GM21390 (cell line): ENCODE results near the gene ZCCHC14.

Experiments used
- ATAC-seq: cut with Tn5 transposase; IDR thresholded peaks from one replicate; pipeline ENCODE4 v1.9.1; 2021; ENCODE audit not compliant: unreplicated experiment

ZCCHC14 gene

DNA sequence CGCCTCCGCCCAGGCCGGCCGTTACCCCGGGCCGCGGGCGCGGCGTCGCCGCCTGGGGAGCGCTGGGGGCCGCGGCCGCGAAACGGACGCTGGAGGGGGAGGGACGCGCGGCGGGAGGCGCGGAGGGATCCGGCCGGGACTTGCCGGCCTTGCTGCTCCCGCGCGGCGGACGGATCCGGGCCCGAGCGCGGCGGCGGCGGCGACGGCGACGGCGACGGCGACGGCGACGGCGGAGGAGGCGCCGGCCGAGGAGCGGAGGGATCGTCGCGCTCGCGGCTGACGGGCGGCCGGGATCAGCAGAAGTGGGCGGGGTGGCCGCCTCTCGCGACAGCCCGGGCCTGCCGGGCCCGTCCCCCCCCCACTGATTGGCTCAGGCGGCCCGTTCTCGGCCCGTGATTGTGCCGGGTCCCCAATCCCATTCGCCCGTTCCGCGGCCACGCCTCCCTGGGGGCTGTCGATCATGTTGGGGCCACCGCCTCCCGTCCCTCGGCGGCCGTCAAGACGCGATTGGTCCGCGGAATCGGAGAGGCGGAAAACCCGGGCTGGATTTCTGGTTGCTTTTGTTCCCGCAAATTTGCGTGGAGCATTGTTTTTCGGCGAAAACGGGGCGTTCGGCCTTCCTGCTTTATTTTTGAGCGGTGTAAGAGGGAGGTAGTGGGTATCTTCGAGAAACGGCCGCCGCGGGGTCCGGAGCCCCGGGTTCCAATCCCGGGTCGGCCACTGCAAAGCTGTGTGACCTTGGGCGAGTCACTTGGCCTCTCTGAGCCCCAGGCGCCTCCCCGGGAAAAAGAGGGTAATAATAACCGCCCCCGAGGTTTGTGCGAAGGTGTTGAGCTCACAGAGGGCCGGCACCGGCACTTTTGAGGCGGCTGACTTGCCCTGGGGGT lies at the start of gene ZCCHC14:
Gene ZCCHC14 (minus strand): TSS at position 304 of the 887 bp plus-strand sequence. CDS start 786 bp downstream, outside the sequence.
- ATAC-seq = peak; percentile 80

DNA sequence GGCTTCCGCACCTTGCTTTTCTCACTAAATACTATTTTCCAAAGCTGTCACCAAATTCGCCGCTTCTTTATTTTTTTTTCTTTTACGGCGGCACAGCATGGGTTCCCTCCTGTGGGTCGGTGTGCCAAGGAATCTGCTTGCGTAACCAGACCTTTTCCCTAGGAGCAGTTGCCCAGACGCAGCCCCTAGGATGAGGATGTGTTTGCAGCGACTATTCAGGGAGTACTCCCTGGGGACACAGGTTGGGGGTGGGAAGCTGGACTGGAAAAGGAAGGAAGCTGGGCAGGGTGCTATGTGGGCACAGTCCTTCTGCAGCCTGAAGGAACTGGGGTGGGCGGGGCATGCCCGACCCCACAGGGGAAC lies 49.0 kb upstream of the ZCCHC14 start:
- ATAC-seq = no peak

DNA sequence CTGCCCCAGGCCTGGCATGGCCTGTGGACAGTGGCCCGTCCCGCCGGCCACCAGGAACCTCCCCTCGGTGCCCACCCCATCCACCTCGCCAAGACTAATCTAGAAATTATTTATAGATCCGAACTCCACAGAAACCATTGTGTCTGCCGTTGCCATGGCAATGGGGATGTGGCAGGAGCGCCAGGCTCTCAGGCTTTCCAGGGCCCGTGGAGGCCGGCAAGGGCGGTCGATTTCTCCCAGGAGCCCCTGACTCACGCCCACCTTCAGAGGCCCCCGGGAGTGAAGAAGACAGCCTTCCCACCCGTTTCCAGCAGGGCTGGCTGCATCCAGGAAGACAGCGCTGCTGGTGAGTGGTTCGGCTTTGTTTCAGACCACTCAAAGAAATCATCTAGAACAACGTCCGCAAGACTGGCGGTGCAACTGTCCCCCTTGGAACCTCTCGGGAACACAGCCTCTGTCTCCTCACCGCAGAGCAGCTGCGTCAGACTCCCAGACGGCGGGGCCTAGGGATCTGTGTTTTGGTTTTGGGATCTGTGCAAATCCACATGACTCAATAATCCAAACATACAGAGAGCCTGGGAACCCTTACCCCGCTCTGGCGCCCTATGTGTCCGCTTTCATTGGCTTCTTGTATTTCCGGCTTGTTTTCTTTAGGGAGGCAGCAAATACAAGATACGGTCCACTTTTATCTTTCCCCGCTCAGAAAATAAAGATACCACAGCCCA lies 48.5 kb upstream of the ZCCHC14 start:
- no peak for ATAC-seq

DNA sequence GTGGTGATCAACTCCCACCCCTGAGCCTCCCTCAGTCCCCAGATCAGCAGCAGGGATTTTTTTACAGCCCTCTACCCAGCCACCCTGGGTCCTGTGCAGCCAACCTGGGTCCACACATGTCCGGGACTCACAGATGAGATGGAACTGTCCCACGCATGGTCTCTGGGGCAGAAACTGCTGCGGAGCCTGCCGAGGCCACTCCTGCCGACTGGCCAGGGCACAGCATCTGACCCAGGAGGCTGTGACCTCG lies 48.0 kb upstream of the ZCCHC14 start:
- ATAC-seq = no peak

DNA sequence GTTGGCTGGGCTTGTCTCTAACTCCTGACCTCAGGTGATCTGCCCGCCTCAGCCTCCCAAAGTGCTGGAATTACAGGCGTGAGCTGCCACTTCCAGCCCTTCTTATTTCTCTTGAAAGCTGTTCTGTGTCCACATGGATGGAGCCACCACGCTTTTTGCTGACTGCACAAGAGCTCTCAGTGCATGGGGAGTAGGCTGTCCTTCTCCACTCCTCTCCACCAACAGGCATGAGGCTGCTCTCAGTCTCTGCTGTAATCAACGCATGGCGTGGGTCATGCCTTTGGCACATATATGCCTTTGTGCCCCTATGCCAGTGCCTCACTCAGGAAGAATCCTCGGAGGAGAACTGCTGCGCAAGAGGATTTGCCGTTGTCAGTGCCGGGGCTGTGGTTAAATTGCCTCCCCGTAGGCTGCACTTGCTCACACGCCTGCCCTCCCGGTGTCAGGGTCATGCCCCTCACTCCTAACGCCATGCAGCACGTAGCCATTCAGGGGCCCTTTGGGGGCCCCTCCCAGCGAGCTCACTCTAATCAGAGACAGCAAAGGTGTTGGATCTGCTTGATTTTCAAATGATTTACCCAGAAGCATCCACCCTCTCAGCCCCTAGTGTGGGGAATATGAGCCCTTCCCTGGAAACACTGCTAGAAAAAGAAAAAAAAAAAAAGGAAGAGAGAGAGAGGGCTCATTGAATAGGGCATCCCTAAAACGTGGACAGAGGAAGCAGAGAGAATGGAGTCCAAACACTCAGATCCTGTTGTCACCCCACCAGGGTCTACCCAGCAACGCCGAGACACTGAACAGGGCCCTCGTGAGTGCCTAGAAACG lies 47.5 kb upstream of the ZCCHC14 start:
- ATAC-seq = no peak

DNA sequence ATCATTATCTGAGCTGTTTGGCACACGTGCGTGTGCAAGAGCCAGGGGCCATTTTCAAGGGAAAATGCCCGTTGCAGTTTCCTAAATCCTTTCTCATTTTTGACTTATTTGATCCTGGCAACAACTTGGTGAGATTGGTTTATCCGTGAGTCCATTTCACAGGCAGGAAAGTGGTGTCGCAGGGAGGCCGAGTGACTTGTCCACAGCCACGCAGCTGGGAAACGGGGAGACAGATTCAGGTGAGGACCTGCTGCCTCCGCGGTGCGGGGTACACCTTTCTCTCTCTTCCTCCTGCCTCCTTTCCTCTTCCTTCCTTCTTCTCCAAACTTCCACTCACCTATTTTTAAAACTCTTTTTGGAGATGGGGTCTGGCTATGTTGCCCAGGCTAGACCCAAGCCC lies 46.3 kb upstream of the ZCCHC14 start:
- ATAC-seq = no peak

DNA sequence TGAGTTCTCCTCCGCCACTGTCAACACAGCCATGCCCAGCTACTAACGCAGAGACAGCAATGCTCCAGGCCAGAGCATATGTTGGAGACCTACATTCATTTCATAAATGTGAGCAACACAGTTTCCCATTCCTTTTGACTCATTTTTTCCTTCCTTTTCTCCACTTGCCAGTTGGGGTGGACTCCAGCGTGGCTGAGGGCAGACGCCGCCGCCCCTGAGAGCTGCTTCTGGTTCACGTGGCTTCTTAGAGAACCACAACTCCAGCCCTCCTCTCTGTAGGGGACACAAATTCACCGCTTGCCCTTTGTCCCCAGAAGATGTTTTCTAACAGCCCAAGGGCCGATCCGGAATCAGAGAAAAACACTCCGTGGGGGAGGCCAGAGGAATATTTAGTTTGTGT lies 45.8 kb upstream of the ZCCHC14 start:
- ATAC-seq = no peak

DNA sequence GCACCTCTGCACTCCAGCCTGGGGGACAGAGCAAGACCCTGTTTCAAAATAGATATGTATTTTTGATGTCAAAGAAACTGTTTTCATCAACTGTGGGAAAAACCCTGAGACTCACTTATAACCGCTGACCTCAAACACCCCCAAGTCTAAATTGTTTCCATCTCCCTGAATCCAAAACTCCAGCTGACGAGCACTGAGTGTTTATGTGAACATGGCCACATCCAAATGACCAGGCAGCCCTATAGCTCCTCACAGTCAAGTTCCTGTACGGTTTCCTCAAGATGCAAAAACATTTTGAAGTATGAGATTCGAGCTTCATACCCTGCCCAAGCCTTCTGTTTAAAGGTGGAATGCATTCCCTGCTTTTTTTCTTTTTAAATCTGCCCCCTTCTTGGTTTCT lies 45.3 kb upstream of the ZCCHC14 start:
- no peak for ATAC-seq

DNA sequence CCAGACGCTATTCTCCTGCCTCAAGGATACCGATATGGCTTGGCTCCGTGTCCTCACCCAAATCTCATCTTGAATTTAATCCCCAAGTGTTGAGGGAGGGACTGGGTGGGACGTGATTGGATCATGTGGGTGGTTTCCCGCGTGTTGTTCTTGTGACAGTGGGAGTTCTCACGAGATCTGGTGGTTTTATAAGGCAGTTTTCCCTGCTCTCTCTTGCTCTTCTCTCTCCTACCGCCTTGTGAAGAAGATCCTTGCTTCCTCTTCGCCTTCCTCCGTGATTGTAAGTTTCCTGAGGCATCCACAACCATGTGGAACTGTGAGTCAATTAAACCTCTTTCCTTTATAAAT lies 43.9 kb upstream of the ZCCHC14 start:
- no peak for ATAC-seq

DNA sequence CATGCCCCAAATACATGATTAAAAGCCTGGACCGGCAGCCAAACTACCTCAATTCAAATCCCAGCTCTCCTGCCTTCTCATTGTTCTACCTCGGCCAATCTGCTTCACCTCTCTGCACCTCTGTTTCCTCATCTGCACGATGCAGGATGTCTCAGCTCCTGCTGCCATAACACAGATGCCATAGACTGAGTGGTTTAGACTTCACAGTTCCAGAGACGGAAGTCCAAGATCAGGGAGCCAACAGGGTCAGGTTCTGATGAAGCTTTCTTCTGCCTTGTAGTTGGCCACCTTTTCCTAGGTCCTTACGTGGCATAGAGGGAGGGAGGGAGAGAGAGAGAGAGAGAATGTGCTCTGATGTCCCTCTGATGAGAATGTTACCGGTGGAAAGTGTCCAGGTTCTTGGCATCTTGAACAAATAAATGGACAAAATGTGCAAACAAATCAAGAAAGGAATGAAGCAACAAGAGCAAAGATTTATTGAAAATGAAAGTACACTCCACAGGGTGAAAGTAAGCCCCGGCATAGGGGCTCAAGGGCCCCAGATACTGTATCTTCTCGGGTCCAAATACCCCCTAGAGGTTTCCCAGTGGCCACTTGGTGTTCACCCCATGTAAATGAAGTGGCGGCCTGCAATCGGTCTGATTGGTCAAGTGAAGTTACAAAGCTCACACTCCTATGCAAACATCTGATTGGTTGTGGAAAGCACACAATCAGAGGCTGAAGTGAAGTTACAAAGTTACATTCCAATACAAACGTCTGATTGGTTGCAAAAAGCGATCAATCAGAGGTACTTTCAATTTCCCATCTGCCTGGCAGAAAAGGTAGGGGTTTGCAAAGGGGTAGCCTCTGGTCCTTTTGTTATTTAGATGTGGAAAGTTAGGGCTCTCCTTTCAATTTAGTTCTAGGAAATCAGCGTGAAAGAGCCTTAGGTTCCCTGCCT lies 43.3 kb upstream of the ZCCHC14 start:
- no peak for ATAC-seq

DNA sequence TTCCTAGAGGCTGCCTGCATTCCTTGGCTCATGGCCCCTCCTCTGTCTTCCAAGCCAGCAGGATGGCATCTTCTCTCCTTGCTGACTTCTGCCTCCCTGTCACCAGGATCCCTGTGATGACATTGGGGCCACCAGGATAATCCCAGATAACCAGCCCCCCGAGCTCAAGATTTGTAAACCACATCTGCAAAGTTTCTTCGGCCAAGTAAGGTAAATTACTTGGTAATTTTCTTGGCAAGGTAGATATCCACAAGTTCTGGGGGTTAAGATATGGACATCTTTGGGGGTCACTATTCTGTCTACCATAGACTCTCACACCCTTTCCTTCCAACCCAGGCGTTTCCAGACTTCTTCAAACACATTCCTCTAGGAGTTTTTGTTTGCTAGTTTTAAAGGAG lies 42.6 kb upstream of the ZCCHC14 start:
- ATAC-seq = no peak

DNA sequence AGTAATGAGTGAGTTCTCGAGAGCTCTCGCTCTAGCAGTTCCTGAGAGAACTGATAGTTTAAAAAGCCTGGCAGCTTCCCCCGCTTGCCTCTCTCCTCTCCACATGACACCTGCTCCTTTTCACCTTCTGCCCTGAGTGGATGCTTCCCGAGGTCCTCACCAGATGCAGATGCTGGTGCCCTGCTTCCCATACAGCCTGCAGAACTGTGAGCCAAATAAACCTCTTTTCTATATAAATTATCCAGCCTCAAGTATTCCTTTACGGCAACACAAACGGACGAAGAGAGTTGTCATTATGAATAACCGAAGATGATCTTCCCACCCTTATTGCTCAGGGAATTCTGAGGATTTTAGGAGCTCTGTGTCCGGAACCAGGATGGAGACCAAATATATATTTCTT lies 41.9 kb upstream of the ZCCHC14 start:
- no peak for ATAC-seq

DNA sequence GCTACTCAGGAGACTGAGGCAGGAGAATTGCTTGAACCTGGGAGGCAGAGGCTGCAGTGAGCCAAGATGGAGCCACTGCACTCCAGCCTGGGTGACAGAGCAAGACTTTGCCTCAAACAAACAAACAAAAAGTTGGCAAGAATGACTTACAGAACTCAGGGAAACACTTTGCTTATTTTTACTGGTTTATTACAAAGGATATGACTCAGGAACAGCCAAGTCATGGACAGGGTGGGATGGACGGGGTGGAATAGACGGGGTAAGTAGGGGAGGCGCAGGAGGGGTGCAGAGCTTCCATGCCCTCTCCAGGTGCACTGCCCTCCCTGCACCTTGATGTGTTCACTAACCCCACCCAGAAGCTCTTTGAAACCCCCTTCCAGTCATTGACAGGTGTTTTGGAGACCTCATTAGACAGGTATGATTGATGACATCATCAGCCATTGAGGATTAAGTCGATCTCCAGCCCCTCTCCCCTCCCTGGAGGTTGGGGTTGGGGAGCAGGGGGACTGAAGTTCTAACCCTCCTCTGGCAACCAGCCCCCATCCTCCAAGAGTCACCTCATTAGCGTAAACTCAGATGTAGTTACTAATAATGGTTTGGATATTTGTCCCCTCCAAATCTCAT lies 41.3 kb upstream of the ZCCHC14 start:
- no peak for ATAC-seq

DNA sequence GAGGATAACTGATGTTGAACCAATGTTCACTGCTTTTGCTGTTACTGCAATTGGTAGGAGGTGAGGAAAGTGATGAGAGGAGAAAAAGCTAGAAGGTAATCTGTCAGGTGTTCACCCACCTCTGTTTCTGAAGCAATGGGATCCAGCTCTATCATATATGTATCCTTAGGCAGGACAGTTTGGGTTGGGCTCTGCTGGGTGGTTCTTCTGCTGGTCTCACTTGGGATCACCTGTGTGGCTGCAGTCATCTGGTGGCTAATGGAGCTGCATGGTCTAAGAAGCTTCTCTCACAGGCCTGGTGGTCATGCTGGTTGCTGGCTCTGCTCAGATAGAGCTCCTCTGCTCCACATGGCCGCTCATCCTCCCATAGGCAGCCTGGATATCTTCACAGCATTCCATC lies 40.2 kb upstream of the ZCCHC14 start:
- ATAC-seq = no peak

DNA sequence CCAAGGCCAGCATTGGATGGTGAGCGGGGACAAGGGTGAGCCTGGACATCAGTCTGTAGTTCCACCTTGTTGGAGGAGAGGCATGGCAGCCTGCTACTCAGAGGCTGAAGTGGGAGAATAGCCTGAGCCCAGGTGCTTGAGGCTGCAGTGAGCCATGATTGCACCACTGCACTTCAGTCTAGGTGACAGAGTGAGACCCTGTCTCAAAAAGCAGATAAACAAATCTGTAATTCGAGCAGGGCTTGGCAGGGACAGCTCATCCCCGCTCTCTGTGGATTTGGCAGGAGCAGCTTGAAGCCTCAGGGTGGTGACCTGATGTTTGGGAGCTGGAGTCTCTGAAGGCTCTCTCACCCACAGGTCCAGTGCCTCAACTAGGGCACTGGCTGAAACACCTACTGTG lies 38.6 kb upstream of the ZCCHC14 start:
- ATAC-seq = no peak

DNA sequence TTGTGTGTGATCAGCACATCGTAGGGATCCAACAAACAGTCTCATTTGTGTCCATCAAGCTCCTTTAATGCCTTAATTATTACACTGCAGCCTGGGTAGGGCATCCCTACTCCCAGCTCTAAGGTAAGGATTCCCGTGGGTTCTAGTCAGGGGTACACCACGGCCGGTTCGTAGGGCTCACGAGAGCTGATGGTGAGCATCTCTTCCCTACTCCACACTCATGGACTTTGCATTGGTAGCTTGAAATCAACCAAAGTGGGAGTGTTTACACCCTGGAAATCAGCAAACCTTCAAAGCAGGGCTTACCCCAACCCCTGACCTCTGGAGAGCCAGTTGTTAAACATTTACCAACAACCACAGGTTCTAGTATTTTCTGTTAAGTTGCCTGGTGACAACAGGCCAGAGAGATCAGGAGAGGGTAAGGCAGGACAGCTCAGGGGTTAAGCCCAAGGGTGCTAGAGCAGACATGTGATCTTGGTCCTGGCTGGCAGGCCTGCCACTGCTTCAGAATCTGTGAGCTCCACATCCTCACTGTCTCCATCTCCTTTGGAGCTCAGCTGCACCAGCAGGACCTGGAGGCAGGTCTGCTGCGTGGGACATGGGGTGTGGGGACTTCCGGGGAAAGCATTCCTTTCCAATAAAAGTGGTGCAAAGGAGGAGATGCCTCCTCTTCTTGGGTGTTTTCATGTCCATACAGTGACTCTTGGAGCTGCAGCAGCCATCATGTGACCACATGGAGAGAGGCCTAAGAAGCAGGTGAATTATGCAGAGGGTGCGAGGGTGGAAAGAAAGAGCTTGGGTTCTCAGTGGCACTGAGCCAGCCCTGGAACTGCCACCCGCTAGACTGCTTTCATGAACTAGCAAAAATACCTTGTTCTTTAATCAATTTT lies 36.1 kb upstream of the ZCCHC14 start:
- ATAC-seq = no peak

DNA sequence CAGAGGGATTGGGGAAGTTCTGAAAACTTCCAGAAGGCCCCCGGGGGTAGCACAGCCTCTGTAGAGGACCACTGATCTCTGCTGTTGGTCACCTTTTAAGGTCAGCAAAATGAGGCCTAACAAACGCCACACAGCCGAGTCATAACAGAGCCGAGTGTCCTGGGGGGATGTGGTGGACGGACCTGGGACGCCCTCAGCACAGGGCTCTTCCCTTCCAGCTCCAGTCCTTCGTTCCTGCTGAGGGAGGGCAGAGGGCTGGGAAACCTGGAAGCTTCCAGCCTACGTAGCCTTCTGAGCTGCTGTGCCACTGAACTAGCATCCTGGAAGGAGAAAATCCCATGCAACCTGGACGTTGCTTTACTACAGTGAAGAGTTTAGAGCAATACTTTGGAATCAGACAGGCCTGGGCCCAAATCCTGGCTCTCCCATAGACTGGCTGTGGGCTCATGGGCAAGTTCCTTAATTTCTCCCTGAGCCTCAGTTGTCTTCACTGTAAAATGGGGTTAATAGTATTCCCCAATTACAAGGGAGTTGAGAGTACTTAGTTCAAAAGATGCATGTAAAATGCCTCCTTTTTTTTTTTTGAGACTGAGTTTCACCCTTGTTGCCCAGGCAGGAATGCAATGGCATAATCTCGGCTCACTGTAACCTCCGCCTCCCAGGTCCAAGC lies 34.4 kb upstream of the ZCCHC14 start:
- ATAC-seq = no peak

DNA sequence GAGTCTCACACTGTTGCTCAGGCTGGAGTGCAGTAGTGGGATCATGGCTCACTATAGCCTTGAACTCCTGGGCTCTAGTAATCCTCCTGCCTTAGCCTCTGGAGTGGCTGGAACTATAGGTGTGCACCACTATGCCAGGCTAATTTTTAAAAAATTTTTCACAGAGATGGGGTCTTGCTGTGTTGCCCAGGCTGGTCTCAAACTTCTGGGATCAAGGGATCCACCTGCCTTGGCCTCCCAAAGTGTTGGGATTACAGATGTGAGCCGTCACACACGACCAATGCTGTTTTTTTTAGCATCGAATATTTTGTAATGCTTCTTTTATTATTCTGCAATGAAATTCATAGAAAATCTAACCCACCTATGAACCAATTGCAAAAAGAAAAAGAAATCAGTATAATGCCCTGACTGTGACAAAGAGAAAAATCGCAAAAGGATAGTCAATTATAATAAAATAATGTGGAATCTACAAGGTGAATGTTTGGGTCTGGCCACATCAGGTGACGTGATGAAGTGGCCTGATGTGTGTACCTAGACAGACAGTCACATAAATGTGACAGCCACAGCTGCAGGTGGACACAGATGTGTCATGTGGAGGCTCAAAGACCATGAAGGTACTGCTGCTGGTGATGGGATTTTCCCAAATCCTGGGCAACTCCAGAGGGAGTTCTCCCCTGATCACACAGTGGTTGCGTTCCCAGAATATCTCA lies 33.6 kb upstream of the ZCCHC14 start:
- no peak for ATAC-seq
